Effector memory CD4-positive, alpha-beta T cell (primary cell): ENCODE results near the gene MUC5AC.
A peak's percentile ranks its signal among the peaks of the same experiment; 100 is the strongest.

Experiments used
- DNase-seq, 3 donors: peaks; one replicate each; pipeline ENCODE4 v3.0.0-alpha.2; 2020
- H3K27ac ChIP-seq: 2 replicates; pipeline ENCODE4 v1.7.0; 2013; ENCODE audit warnings: mild to moderate bottlenecking, low read length, moderate library complexity; ENCODE audit not compliant: insufficient read depth, poor library complexity, severe bottlenecking
- H3K27me3 ChIP-seq: replicated peaks from 2 replicates; pipeline ENCODE4 v1.7.0; 2013; ENCODE audit warnings: mild to moderate bottlenecking, low read length; ENCODE audit not compliant: insufficient read depth, control insufficient read depth, poor library complexity, severe bottlenecking
- H3K36me3 ChIP-seq: 2 replicates; pipeline ENCODE4 v1.7.0; 2013; ENCODE audit warnings: mild to moderate bottlenecking, low read length, moderate library complexity; ENCODE audit not compliant: control insufficient read depth, insufficient read depth
- H3K4me1 ChIP-seq: 2 replicates; pipeline ENCODE4 v1.7.0; 2013; ENCODE audit warnings: low read length, mild to moderate bottlenecking; ENCODE audit not compliant: control insufficient read depth, insufficient read depth, poor library complexity, severe bottlenecking
- H3K4me3 ChIP-seq: 2 replicates; pipeline ENCODE4 v1.7.0; 2013; ENCODE audit warnings: low read length, low read depth, mild to moderate bottlenecking; ENCODE audit not compliant: insufficient read depth, poor library complexity, severe bottlenecking
- H3K9me3 ChIP-seq: 2 replicates; pipeline ENCODE4 v1.7.0; 2013; ENCODE audit warnings: mild to moderate bottlenecking, low read length, moderate library complexity; ENCODE audit not compliant: control insufficient read depth

The MUC5AC gene

DNA sequence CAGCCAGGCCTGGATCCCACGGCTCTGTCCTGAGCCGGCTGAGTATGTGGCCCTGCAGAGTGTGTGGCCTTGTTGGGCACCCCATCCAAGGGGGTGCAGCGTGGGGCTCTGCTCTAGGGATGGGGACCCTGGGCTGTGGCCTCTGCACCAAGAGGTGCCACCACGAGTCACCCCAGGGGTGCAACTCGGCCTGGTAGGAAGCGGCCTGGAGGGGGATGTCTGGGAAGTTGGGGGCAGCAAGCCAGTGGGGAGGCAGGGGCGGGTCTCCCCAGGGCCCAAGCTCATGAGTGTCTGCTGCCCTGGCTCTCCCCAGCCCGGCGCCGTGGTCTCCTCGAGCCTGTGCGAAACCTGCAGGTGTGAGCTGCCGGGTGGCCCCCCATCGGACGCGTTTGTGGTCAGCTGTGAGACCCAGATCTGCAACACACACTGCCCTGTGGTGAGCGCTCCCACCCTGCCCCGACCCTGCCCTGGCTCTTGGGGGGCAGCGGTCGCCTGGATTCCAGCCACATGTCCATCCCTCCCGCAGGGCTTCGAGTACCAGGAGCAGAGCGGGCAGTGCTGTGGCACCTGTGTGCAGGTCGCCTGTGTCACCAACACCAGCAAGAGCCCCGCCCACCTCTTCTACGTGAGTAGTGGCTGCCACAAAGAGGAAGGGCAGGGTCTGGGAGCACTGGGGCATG lies 40.9 kb downstream of the MUC5AC start:
- H3K27ac ChIP-seq = no peak overlapping the region
- peaks cover 3% of the 10 kb centered on the region for H3K27me3 ChIP-seq
- no peaks in the 10 kb centered on the region for H3K36me3 ChIP-seq
- DNase-seq = no peak
- no peaks in the 10 kb centered on the region for H3K9me3 ChIP-seq
- H3K4me3 ChIP-seq = no peak overlapping the region
- peaks cover 3% of the 10 kb centered on the region for H3K4me1 ChIP-seq

DNA sequence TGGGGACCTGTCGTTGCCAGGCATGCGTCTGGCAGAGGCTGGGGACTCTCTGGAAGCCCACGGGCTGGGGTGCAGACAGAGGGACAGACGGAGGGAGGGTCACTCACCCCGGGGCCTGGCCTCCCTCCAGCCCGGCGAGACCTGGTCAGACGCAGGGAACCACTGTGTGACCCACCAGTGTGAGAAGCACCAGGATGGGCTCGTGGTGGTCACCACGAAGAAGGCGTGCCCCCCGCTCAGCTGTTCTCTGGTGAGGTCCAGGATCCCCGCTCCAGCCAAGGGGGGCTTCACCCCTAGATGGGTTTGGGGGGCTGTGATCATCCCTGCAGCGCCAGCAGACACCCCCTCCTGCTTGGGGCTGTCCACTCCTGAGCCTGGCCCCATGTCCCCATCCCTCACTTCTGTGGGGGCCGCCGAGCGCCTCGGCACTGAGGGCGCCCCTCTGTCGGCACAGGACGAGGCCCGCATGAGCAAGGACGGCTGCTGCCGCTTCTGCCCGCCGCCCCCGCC lies 41.5 kb downstream of the MUC5AC start:
- Histone ChIP-seq H3K4me1 (peaks cover 3% of the 10 kb centered on the region), H3K36me3 (no peaks in the 10 kb centered on the region), H3K27me3 (peaks cover 3% of the 10 kb centered on the region), H3K27ac (no peak overlapping the region), H3K9me3 (no peaks in the 10 kb centered on the region), H3K4me3 (no peak overlapping the region)
- no peak for DNase-seq

DNA sequence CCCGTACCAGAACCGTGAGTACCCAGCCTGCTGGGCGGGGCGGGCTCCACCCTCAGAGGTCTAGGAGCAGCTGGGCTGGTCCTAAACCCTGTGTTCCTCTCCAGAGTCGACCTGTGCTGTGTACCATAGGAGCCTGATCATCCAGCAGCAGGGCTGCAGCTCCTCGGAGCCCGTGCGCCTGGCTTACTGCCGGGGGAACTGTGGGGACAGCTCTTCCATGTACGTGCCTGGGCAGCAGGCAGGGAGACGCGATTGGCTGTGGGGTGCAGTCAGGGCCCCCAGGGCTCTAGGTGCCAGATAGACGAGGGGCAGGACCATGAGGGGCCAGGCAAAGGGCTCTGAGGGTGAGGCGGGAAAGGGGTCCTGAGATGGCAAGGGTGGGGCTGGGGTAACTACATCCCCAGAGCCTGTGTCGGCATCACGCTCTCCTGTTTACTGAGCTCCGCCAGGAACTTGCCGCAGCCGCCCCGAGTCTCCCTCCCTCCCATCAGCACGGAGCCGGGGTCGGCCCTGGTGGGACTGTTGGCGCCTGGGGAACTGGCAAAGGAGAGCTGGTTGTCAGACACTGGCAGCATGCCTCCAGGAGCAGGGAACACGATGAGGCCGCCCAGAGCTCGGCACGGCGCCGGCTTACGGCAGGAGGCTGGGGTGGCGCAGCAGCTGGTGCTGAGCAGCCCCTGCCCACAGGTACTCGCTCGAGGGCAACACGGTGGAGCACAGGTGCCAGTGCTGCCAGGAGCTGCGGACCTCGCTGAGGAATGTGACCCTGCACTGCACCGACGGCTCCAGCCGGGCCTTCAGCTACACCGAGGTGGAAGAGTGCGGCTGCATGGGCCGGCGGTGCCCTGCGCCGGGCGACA lies 42.2 kb downstream of the MUC5AC start:
- Histone ChIP-seq H3K9me3 (no peaks in the 10 kb centered on the region), H3K27me3 (peaks cover 3% of the 10 kb centered on the region), H3K4me1 (peaks cover 3% of the 10 kb centered on the region), H3K4me3 (no peak overlapping the region), H3K27ac (no peak overlapping the region), H3K36me3 (no peaks in the 10 kb centered on the region)
- no peak for DNase-seq

DNA sequence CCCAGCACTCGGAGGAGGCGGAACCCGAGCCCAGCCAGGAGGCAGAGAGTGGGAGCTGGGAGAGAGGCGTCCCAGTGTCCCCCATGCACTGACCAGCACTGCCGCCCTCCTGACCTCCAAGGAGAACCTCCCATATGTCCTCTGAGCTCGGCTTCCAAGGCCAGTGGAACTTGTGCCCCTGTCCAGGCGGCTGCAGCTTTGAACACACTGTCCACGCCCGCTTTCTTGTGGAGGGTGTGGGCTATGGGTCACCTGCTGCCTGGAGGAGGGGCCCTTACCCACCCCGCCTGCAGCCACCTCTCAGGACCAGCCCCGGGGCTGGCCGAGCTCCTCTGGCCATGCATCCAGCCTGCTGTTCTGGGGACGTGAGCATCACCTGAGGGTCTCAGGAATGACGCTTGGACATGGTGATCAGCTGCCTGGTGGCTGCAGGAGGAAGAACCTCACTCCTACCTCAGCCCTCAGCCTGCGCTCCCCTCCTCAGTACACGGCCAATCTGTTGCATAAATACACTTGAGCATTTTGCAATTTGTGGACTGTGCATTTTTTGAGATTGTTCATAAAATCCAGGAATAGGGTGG lies 42.9 kb downstream of the MUC5AC start:
- Histone ChIP-seq H3K4me1 (peaks cover 3% of the 10 kb centered on the region), H3K27ac (no peak overlapping the region), H3K27me3 (peaks cover 3% of the 10 kb centered on the region), H3K4me3 (no peak overlapping the region), H3K36me3 (no peaks in the 10 kb centered on the region), H3K9me3 (no peaks in the 10 kb centered on the region)
- DNase-seq = no peak

DNA sequence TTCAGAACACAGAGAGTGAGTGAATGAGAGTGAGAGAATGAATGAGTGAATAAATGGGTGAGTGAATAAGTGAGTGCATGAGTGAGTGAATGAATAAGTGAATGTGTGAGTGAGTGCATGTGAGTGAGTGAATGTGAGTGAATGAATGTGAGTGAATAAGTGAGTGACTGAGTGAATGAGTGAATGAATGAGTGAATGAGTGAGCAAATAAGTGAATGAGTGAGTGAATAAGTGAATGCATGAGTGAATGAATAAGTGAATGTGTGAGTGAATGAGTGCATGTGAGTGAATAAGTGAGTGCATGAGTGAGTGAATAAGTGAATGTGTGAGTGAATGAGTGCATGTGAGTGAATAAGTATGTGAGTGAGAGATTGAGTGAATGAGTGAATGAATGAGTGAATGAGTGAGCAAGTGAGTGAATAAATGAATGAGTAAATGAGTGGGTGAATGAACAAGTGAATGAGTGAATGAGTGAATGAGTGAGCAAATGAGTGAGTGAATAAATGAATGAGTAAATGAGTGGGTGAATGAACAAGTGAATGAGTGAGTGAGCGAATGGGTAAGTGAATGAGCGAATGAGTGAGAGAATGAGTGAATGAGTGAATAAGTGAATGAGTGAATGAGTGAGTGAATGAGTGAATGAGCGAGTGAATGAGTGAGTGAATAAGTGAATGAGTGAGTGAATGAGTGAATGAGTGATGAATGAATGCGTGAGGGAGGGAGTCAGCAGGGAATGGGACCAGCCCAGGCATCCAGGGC lies 43.8 kb downstream of the MUC5AC start:
- DNase-seq = no peak
- H3K27me3 ChIP-seq = peaks cover 3% of the 10 kb centered on the region

DNA sequence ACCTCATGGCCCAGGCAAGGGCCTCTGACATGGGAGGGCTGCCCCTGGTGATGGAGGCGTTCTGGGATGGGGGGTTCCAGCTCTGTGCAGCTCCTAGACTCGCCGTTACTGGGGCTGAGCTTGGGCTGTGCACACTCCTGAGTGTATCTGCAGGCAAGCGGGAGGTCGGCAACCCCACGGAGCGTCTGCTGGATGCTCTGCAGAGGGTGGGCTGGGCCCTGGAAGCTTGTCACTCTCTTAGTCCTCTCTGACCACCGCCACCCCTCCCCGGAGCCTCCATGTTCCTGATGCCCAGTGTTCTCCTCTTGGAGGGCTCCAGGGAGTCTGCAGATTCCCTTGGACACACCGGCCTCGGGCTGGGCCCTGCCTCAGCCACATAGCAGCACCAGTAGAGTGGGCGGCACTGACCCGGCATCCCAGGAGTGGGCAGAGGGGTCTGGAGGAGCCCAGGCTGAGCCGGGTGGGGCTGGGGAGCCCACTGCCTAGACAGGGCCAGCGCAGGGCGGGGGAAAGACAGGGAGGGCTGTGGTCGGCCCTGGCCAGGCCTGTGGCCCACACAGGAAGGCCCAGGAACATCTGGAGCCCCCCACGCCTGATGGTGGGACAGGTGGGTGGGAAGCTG lies 44.5 kb downstream of the MUC5AC start:
- H3K27me3 ChIP-seq = peaks cover 3% of the 10 kb centered on the region

More for the DNA sequence above, 43.8 kb downstream of the MUC5AC start:
- H3K4me1 ChIP-seq = peaks cover 3% of the 10 kb centered on the region
- H3K27ac ChIP-seq = no peak overlapping the region
- no peak overlapping the region for H3K4me3 ChIP-seq
- H3K36me3 ChIP-seq = no peaks in the 10 kb centered on the region
- no peaks in the 10 kb centered on the region for H3K9me3 ChIP-seq

DNA sequence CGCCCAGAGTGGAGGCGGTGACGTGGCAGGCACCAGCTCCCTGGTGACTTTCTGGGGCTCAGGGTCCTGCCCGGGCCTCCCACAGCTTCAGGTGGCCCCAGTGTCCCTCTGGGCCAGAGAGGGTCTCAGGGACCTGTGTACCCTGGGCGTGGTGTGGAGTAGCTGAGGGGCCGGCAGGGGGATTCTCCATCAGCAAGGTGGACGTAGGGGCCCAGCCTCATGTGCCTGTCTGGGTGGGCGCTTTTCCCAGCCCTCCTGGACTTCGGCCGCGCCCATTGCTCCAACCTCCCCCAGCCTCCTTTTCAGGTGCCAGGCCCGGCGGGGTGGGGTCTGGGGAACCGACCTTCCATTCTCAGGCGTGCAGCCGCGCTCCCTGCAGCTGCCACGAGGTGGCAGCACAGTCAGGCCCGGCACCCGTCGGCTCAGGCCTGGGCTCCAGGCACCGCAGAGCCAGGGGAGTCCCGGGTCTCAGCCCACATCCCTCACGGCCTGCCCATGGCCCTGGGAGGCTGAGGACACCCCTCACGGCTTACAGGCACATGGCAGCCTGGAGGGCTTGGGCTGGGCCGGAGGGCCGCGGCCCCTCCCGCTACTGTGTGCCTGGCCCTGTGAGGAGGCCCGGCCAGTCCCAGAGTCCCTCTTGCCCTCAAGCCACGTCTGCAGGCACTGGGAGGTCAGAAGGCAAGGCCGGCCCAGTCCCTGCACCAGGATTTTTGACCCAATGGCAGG lies 45.2 kb downstream of the MUC5AC start:
- Histone ChIP-seq H3K36me3 (no peaks in the 10 kb centered on the region), H3K27ac (no peak overlapping the region), H3K27me3 (peaks cover 3% of the 10 kb centered on the region), H3K4me3 (no peak overlapping the region), H3K9me3 (no peaks in the 10 kb centered on the region), H3K4me1 (peaks cover 3% of the 10 kb centered on the region)
- DNase-seq = peak; percentile 16 to 30 (median 25)

More for the DNA sequence above, 44.5 kb downstream of the MUC5AC start:
- Histone ChIP-seq H3K4me3 (no peak overlapping the region), H3K9me3 (no peaks in the 10 kb centered on the region), H3K27ac (no peak overlapping the region), H3K36me3 (no peaks in the 10 kb centered on the region), H3K4me1 (peaks cover 3% of the 10 kb centered on the region)
- no peak for DNase-seq

DNA sequence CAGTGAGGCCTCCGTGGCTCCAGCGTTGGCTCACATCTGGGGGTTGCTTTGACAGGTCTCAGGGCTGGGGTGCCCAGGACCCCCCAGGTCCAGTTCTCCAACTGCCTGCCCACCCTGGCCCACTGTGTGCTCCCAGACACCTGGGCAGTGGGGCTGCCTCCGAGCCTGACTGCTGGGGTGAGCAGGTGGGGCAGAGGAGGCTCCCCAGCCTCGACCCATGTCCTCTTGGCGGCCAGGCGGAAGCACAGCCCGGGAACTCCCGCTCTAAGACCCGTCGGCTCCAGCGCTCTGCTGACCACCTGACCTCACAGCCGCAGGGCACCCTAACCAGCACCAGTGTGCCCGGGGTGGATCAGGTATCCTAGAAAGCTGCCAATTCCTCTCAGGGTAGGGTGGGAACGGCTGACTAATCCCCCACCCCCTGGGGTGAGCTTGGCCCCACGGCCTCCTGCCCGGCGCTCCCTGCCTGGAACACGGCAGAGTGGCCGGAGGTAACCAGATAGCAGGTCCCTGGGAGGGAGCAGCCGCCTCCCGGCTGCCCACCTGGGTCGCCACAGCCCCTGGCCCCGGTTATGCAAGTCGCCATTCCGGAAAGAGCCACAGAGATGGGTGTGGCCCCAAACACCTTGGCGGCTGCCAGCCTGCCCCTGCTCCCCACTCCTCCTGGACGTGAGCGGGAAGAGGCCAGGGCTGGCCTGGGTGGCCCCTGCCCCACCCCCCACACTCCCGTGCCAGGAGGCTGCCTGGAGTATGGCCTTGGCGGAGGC lies 45.9 kb downstream of the MUC5AC start:
- Histone ChIP-seq H3K4me1 (peaks cover 3% of the 10 kb centered on the region), H3K27me3 (peaks cover 3% of the 10 kb centered on the region), H3K4me3 (no peak overlapping the region), H3K36me3 (no peaks in the 10 kb centered on the region), H3K9me3 (no peaks in the 10 kb centered on the region), H3K27ac (no peak overlapping the region)
- DNase-seq = no peak
